ENCODE data around the gene MS4A4A.

Gene MS4A4A

GRCh38 chr11:60349990-60350389 lies 69.5 kb downstream of the MS4A4A start:
- DNase-seq (ENCODE audit: low read depth), result no peak

- no peak for DNase-seq (ENCODE audit: low read depth)
Observed at GRCh38 chr11:60357771-60358170, 77.3 kb downstream of the MS4A4A start.

Data from activated gamma-delta T cell treated with anti-CD3 and anti-CD28 coated beads, Interleukin-2, amount 50 U/mL, for 16 hours (primary cell).